ENCODE results near the gene FCF1.

FCF1 gene

DNA sequence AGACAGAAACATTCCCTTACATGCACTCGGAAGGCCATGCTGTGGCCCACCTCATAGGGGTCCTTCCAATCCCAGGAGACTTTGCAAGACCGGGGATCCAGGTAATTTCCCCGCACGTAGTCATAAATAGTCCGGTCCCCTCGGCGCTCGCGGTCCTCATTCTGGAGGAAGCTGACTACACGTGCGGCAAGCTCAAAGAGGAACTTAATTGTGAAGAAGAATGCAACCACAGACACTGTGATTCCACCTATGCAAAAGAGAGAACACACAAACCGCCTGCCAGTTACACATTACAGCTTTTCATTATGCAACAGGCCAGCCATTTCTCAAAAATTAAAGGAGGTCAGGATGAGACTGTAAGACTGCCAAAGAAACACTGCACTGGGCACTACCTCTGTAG is 28.5 kb upstream of the FCF1 start:
- Histone ChIP-seq H3K4me3 (ENCODE audit: low read depth in 1 of 2, low read length in 2 of 2) (no peak overlapping the region), H3K27ac (ENCODE audit: low read length) (no peak overlapping the region), H3K9ac (ENCODE audit: low read depth, low read length) (no peak overlapping the region), H3K27me3 (ENCODE audit: insufficient read depth, low read length, poor library complexity) (no peaks in the 10 kb centered on the region), H3K9me3 (ENCODE audit: insufficient read depth, low read length, severe bottlenecking) (no peaks in the 10 kb centered on the region), H3K79me2 (ENCODE audit: insufficient read depth, low read length) (no peaks in the 10 kb centered on the region), H3K36me3 (ENCODE audit: insufficient read depth, low read length) (peaks cover 82% of the 10 kb centered on the region), H3K4me2 (ENCODE audit: insufficient read depth, low read length) (no peak overlapping the region), H3K4me1 (ENCODE audit: insufficient read depth, low read length) (peaks cover 16% of the 10 kb centered on the region), H2AFZ (ENCODE audit: low read depth, low read length) (no peak overlapping the region), H4K20me1 (ENCODE audit: insufficient read depth, low read length) (no peaks in the 10 kb centered on the region)
- TF ChIP-seq EZH2 (IDR thresholded peaks at IDR 0.05; ENCODE audit: borderline replicate concordance, low read depth, low read length, severe bottlenecking), result no peak
- TF ChIP-seq, protein P1, sequence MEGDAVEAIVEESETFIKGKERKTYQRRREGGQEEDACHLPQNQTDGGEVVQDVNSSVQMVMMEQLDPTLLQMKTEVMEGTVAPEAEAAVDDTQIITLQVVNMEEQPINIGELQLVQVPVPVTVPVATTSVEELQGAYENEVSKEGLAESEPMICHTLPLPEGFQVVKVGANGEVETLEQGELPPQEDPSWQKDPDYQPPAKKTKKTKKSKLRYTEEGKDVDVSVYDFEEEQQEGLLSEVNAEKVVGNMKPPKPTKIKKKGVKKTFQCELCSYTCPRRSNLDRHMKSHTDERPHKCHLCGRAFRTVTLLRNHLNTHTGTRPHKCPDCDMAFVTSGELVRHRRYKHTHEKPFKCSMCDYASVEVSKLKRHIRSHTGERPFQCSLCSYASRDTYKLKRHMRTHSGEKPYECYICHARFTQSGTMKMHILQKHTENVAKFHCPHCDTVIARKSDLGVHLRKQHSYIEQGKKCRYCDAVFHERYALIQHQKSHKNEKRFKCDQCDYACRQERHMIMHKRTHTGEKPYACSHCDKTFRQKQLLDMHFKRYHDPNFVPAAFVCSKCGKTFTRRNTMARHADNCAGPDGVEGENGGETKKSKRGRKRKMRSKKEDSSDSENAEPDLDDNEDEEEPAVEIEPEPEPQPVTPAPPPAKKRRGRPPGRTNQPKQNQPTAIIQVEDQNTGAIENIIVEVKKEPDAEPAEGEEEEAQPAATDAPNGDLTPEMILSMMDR (IDR thresholded peaks at IDR 0.05; ENCODE audit: borderline replicate concordance, extremely low read depth, low read length, poor library complexity, severe bottlenecking), result no peak
- no peak for ATAC-seq (ENCODE audit: insufficient read depth, low read depth)
- no peak for DNase-seq

DNA sequence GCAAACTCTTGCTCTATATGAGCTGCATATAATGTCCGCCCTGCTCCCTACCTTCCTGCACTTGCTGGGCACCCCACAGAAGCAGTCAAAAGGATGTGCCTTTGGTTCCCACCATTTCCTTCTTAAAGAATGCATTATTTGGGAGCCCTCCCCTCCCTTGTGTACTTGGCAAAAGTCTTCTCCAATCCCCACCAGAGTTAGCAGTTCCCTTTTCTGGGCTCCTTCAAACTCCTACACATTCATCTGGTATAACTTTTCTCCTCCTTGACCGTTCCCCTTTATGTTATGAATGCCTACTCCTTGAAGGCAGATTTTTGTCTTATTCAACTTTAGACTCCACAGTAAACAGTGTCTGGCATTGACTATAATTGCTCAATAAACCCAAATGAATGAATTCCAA is 27.9 kb upstream of the FCF1 start:
- no peak overlapping the region for H3K4me2 ChIP-seq (ENCODE audit: insufficient read depth, low read length)
- H2AFZ ChIP-seq (ENCODE audit: low read depth, low read length), result no peak overlapping the region
- H3K9me3 ChIP-seq (ENCODE audit: insufficient read depth, low read length, severe bottlenecking), result no peaks in the 10 kb centered on the region
- no peak overlapping the region for H3K27ac ChIP-seq (ENCODE audit: low read length)
- DNase-seq (no peak), ATAC-seq (ENCODE audit: insufficient read depth, low read depth) (no peak)
- H3K79me2 ChIP-seq (ENCODE audit: insufficient read depth, low read length), result no peaks in the 10 kb centered on the region
- H3K27me3 ChIP-seq (ENCODE audit: insufficient read depth, low read length, poor library complexity), result no peaks in the 10 kb centered on the region
- peaks cover 82% of the 10 kb centered on the region for H3K36me3 ChIP-seq (ENCODE audit: insufficient read depth, low read length)
- peaks cover 16% of the 10 kb centered on the region for H3K4me1 ChIP-seq (ENCODE audit: insufficient read depth, low read length)
- no peak overlapping the region for H3K9ac ChIP-seq (ENCODE audit: low read depth, low read length)
- H4K20me1 ChIP-seq (ENCODE audit: insufficient read depth, low read length), result no peaks in the 10 kb centered on the region
- TF ChIP-seq, protein P1 (IDR thresholded peaks at IDR 0.05; ENCODE audit: borderline replicate concordance, extremely low read depth, low read length, poor library complexity, severe bottlenecking), result no peak
- TF ChIP-seq EZH2 (IDR thresholded peaks at IDR 0.05; ENCODE audit: borderline replicate concordance, low read depth, low read length, severe bottlenecking), result no peak
- H3K4me3 ChIP-seq (ENCODE audit: low read depth in 1 of 2, low read length in 2 of 2), result no peak overlapping the region

DNA sequence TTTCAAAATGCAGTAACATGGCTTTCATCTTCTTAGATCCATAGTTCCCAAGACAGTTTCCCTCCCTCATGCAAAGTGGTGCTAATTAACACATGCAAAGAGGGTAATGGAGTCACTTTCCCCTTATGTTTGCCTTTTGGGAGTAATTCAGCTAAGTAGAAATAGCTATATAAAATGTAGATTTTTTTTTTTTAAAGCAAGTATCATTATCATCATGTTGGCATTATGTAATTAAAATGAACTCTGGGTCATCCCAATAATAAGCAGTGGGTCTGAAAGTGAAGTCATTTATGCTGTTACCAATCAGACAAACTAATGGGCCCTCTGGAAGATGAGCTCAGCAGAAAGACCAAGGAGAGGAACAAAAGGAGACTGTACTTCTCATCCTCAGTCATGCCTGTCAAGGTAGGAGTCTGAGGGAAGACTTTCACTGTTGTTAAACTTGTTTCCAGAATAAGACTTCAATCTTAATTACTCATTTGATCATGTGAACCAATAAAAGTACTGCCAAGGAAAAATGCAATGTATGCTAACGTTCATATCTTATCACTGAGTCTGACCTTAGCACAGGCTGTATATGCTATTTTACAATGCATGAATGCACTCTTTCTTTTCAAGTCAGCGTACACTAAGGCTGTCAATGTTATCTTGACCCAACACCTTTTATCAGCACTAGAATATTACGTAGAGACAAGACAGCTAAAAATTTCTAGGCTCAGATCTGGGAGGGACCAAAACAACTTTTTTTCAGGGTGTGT is 26.8 kb upstream of the FCF1 start:
- peaks cover 83% of the 10 kb centered on the region for H3K36me3 ChIP-seq (ENCODE audit: insufficient read depth, low read length)
- H3K4me3 ChIP-seq (ENCODE audit: low read depth in 1 of 2, low read length in 2 of 2), result no peak overlapping the region
- no peaks in the 10 kb centered on the region for H4K20me1 ChIP-seq (ENCODE audit: insufficient read depth, low read length)
- ATAC-seq (ENCODE audit: insufficient read depth, low read depth) (no peak), DNase-seq (no peak)
- no peaks in the 10 kb centered on the region for H3K9me3 ChIP-seq (ENCODE audit: insufficient read depth, low read length, severe bottlenecking)
- H3K9ac ChIP-seq (ENCODE audit: low read depth, low read length), result no peak overlapping the region
- H3K79me2 ChIP-seq (ENCODE audit: insufficient read depth, low read length), result no peaks in the 10 kb centered on the region
- no peak overlapping the region for H3K4me2 ChIP-seq (ENCODE audit: insufficient read depth, low read length)
- H3K27me3 ChIP-seq (ENCODE audit: insufficient read depth, low read length, poor library complexity), result no peaks in the 10 kb centered on the region
- no peak overlapping the region for H2AFZ ChIP-seq (ENCODE audit: low read depth, low read length)
- no peak overlapping the region for H3K27ac ChIP-seq (ENCODE audit: low read length)
- no peak for TF ChIP-seq EZH2 (IDR thresholded peaks at IDR 0.05; ENCODE audit: borderline replicate concordance, low read depth, low read length, severe bottlenecking)
- TF ChIP-seq, protein P1 (IDR thresholded peaks at IDR 0.05; ENCODE audit: borderline replicate concordance, extremely low read depth, low read length, poor library complexity, severe bottlenecking), result no peak
- peaks cover 16% of the 10 kb centered on the region for H3K4me1 ChIP-seq (ENCODE audit: insufficient read depth, low read length)
